ENCODE measurements around the gene MRPL47. TPM values are rescaled to one million over a fixed set of nuclear protein-coding genes. Genes with fewer than 3 reads are reported as not detected.

Gene MRPL47
- total RNA-seq, 2 donors from 2014 or later, result 22.1 to 28.0 TPM

- H3K27me3 ChIP-seq (replicated peaks; ENCODE audit: insufficient read depth), result no peaks in the 10 kb centered on the region
- H3K9me3 ChIP-seq, result no peaks in the 10 kb centered on the region
- H3K4me3 ChIP-seq, result no peak overlapping the region
- no peaks in the 10 kb centered on the region for H3K4me1 ChIP-seq (ENCODE audit: control insufficient read depth in 1 of 2, low read depth in 2 of 2)
- peaks cover 25% of the 10 kb centered on the region for H3K36me3 ChIP-seq
- no peak overlapping the region for H3K27ac ChIP-seq
- DNase-seq (ENCODE audit: low spot score) (no peak), ATAC-seq (ENCODE audit: insufficient number of reproducible peaks, low FRiP score, low read depth) (no peak)
- TF ChIP-seq CTCF (IDR thresholded peaks at IDR 0.05), result no peak
Measured at GRCh38 chr3:179622023-179622422, 17.6 kb upstream of the MRPL47 start.

- DNase-seq (ENCODE audit: low spot score), result no peak
- H3K27me3 ChIP-seq (replicated peaks; ENCODE audit: insufficient read depth), result no peaks in the 10 kb centered on the region
- no peaks in the 10 kb centered on the region for H3K9me3 ChIP-seq
- no peak overlapping the region for H3K4me3 ChIP-seq
- TF ChIP-seq CTCF (IDR thresholded peaks at IDR 0.05), result no peak
- ATAC-seq (ENCODE audit: insufficient number of reproducible peaks, low FRiP score, low read depth), result no peak
- H3K27ac ChIP-seq, result no peak overlapping the region
- peaks cover 6% of the 10 kb centered on the region for H3K36me3 ChIP-seq
- peaks cover 0 to 4% of the 10 kb centered on the region in 2 donors for H3K4me1 ChIP-seq (ENCODE audit: control insufficient read depth in 1 of 2, low read depth in 2 of 2)
Measured at GRCh38 chr3:179615458-179616173, 11.2 kb upstream of the MRPL47 start.

- Histone ChIP-seq H3K27me3 (replicated peaks; ENCODE audit: insufficient read depth) (no peaks in the 10 kb centered on the region), H3K4me1 (ENCODE audit: control insufficient read depth in 1 of 2, low read depth in 2 of 2) (peaks cover 0 to 4% of the 10 kb centered on the region in 2 donors), H3K4me3 (no peak overlapping the region), H3K36me3 (peaks cover 6% of the 10 kb centered on the region), H3K9me3 (no peaks in the 10 kb centered on the region), H3K27ac (no peak overlapping the region)
- no peak for TF ChIP-seq CTCF (IDR thresholded peaks at IDR 0.05)
- no peak for DNase-seq (ENCODE audit: low spot score)
- ATAC-seq (ENCODE audit: insufficient number of reproducible peaks, low FRiP score, low read depth), result no peak
Measured at GRCh38 chr3:179613807-179614206, 9.4 kb upstream of the MRPL47 start.

GRCh38 chr3:179610066-179610465, 5.6 kb upstream of the MRPL47 start:
- Histone ChIP-seq H3K27me3 (replicated peaks; ENCODE audit: insufficient read depth) (no peaks in the 10 kb centered on the region), H3K4me3 (no peak overlapping the region), H3K4me1 (ENCODE audit: control insufficient read depth in 1 of 2, low read depth in 2 of 2) (peaks cover 9 to 14% of the 10 kb centered on the region in 2 donors), H3K36me3 (no peaks in the 10 kb centered on the region), H3K9me3 (no peaks in the 10 kb centered on the region), H3K27ac (no peak overlapping the region)
- no peak for ATAC-seq (ENCODE audit: insufficient number of reproducible peaks, low FRiP score, low read depth)
- no peak for DNase-seq (ENCODE audit: low spot score)
- TF ChIP-seq CTCF (IDR thresholded peaks at IDR 0.05), result no peak

GRCh38 chr3:179608931-179609720, 4.7 kb upstream of the MRPL47 start:
- no peak for DNase-seq (ENCODE audit: low spot score)
- peaks cover 10 to 11% of the 10 kb centered on the region in 2 donors for H3K4me1 ChIP-seq (ENCODE audit: control insufficient read depth in 1 of 2, low read depth in 2 of 2)
- no peaks in the 10 kb centered on the region for H3K9me3 ChIP-seq
- H3K27ac ChIP-seq, result no peak overlapping the region
- TF ChIP-seq CTCF (IDR thresholded peaks at IDR 0.05), result no peak
- H3K4me3 ChIP-seq, result no peak overlapping the region
- H3K36me3 ChIP-seq, result no peaks in the 10 kb centered on the region
- H3K27me3 ChIP-seq (replicated peaks; ENCODE audit: insufficient read depth), result no peaks in the 10 kb centered on the region
- no peak for ATAC-seq (ENCODE audit: insufficient number of reproducible peaks, low FRiP score, low read depth)
